K562 (cell line): ENCODE data around the gene TRIO. TPM values are rescaled to one million over a fixed set of nuclear protein-coding genes. Genes with fewer than 3 reads are reported as not detected.

Experiments
- ATAC-seq: fragments of 200-7000 bp; cut with Tn5 transposase; 3 replicates; pipeline ENCODE4 v1.9.1; 2020; ENCODE audit warnings: moderate library complexity
- BruUV-seq: library from RNA; stranded (reverse); fragments of 400-500 nt; replicated peaks from 2 replicates; lab custom pipeline; 2021; lab: Mats Ljungman, UMichigan
- CTCF ChIA-PET: fragments of 300-600 bp; formaldehyde crosslinking; extraction: SDS; loops from one replicate; lab custom pipeline; 2021; ENCODE audit warnings: low intra/inter-chr PET ratio; lab: Yijun Ruan, JAX
- POLR2A ChIA-PET: fragments of 300-600, 350-650 bp; sonication (Branson Sonifier 250); formaldehyde crosslinking; extraction: SDS; loops from one replicate; lab custom pipeline; 2021; ENCODE audit warnings: antibody characterized with exemption, inconsistent platforms; lab: Yijun Ruan, JAX
- DNase-seq, 4 experiments: peaks; one replicate each; pipeline versions ENCODE4 v3.0.0 to v3.0.0-alpha.2; 2011 to 2018; ENCODE audit warnings: low spot score in 3 of 4, mixed read lengths in 3 of 4; ENCODE audit errors: extremely low read depth in 1 of 4
- FAIRE-seq: peaks from 2 replicates; lab custom pipeline; 2011; peaks lifted over from hg19 to GRCh38; lab: Jason Lieb, UNC
- H2AFZ ChIP-seq: 2 replicates; pipeline ENCODE4 v1.6.0; 2011; ENCODE audit warnings: low read depth, low read length, control low read depth, inconsistent platforms
- H3K27ac ChIP-seq: fragments of 200-600 bp; 3 replicates; pipeline ENCODE4 v1.8.0; 2011; ENCODE audit warnings: low read depth, mild to moderate bottlenecking, control low read depth, inconsistent platforms, low read length, moderate library complexity, mixed read lengths; ENCODE audit errors: extremely low read depth
- H3K27me3 ChIP-seq, 2 experiments: fragments of 300-600 bp in 1 of 2; 2 replicates in 1 of 2; 3 replicates in 1 of 2; pipeline versions ENCODE4 v1.6.0 to v1.8.0; 2011; ENCODE audit warnings: inconsistent platforms in 2 of 2, low read length in 2 of 2, mild to moderate bottlenecking in 1 of 2, mixed read lengths in 1 of 2, moderate library complexity in 1 of 2; ENCODE audit not compliant: control insufficient read depth in 2 of 2, insufficient read depth in 2 of 2
- H3K36me3 ChIP-seq: fragments of 300-600 bp; 3 replicates; pipeline ENCODE4 v1.8.0; 2011; ENCODE audit warnings: mild to moderate bottlenecking, low read length, inconsistent platforms; ENCODE audit not compliant: control insufficient read depth, insufficient read depth
- H3K4me1 ChIP-seq, 2 experiments: fragments of 200-600 bp in 1 of 2; replicated peaks in 1 of 2; 2 replicates in 1 of 2; 3 replicates in 1 of 2; pipeline versions ENCODE4 v1.5.1 to v1.8.0; 2011; ENCODE audit warnings: inconsistent platforms in 2 of 2, low read length in 2 of 2, mild to moderate bottlenecking in 1 of 2, mixed read lengths in 1 of 2, moderate library complexity in 1 of 2; ENCODE audit not compliant: control insufficient read depth in 2 of 2, insufficient read depth in 2 of 2
- H3K4me2 ChIP-seq: 2 replicates; pipeline ENCODE4 v1.6.1; 2011; ENCODE audit warnings: low read length, control low read depth, inconsistent platforms, mixed read lengths; ENCODE audit not compliant: insufficient read depth
- H3K4me3 ChIP-seq: fragments of 200-600 bp; sonication (generic), shearing (Covaris generic); 2 replicates; pipeline ENCODE4 v1.5.1; 2016; ENCODE audit warnings: control low read depth, inconsistent platforms
- H3K79me2 ChIP-seq: fragments of 200-600 bp; 3 replicates; pipeline ENCODE4 v1.8.0; 2011; ENCODE audit warnings: low read length, inconsistent platforms; ENCODE audit not compliant: control insufficient read depth, insufficient read depth
- H3K9ac ChIP-seq, 2 experiments: 2 replicates each; pipeline versions ENCODE4 v1.6.0 to v1.6.1; 2011; ENCODE audit warnings: low read depth in 2 of 2, low read length in 2 of 2, control low read depth in 1 of 2, inconsistent platforms in 1 of 2, mild to moderate bottlenecking in 1 of 2, mixed read lengths in 1 of 2; ENCODE audit not compliant: insufficient read depth in 1 of 2
- H3K9me1 ChIP-seq: one replicate; pipeline ENCODE4 v1.6.0; 2011; ENCODE audit warnings: inconsistent platforms, mild to moderate bottlenecking, low read length, moderate library complexity; ENCODE audit not compliant: control insufficient read depth, insufficient read depth
- H3K9me3 ChIP-seq: replicated peaks from 2 replicates; pipeline ENCODE4 v1.5.1; 2011; ENCODE audit warnings: low read depth, low read length, inconsistent platforms; ENCODE audit not compliant: control insufficient read depth, insufficient read depth
- H4K20me1 ChIP-seq: replicated peaks from 2 replicates; pipeline ENCODE4 v1.6.1; 2011; ENCODE audit warnings: low read length, inconsistent platforms, mixed read lengths; ENCODE audit not compliant: control insufficient read depth, insufficient read depth
- ADNP ChIP-seq: fragments of 200-800 bp; sonication (Bioruptor generic); IDR thresholded peaks from 2 replicates; pipeline ENCODE4 v1.6.1; 2016; ENCODE audit warnings: missing genetic modification characterization, missing compliant biosample characterization
- ARNT ChIP-seq, 2 experiments: fragments of 450-650 bp; IDR thresholded peaks; 2 replicates each; pipeline ENCODE4 v1.6.1; 2016; ENCODE audit warnings: mild to moderate bottlenecking in 1 of 2
- DIDO1 ChIP-seq: fragments of 450-650 bp; IDR thresholded peaks from 2 replicates; pipeline ENCODE4 v1.6.1; 2016; ENCODE audit warnings: low read depth, missing biosample characterization, missing genetic modification characterization
- EGR1 ChIP-seq: fragments of 450-650 bp; conservative IDR thresholded peaks from 2 replicates; pipeline ENCODE4 v1.6.1; 2017; ENCODE audit warnings: mild to moderate bottlenecking
- ETV5 ChIP-seq: sonication (generic); formaldehyde crosslinking; IDR thresholded peaks from 2 replicates; pipeline ENCODE4 v1.4.0; 2020; ENCODE audit warnings: low read depth, mild to moderate bottlenecking, missing genetic modification reagents
- GATAD2A ChIP-seq: fragments of 450-650 bp; IDR thresholded peaks from 2 replicates; pipeline ENCODE4 v1.6.1; 2017
- GMEB1 ChIP-seq: fragments of 250-450 bp; sonication (Bioruptor Pico); IDR thresholded peaks from 2 replicates; pipeline ENCODE4 v1.4.0; 2020; ENCODE audit warnings: mild to moderate bottlenecking
- PYGO2 ChIP-seq: fragments of 450-650 bp; IDR thresholded peaks from 2 replicates; pipeline ENCODE4 v1.6.1; 2016; ENCODE audit warnings: mild to moderate bottlenecking, missing genetic modification characterization, moderate library complexity, missing compliant biosample characterization
- ZC3H8 ChIP-seq: fragments of 450-650 bp; IDR thresholded peaks from 2 replicates; pipeline ENCODE4 v1.6.1; 2017
- ZNF407 ChIP-seq: fragments of 450-650 bp; IDR thresholded peaks from 2 replicates; pipeline ENCODE4 v1.6.1; 2016; ENCODE audit warnings: low read depth
- WGBS: fragments of 100-300 bp; shearing (Covaris generic); methylation state at CpG from one replicate; pipeline ENCODE4 v1.1.6; 2016; ENCODE audit warnings: low coverage, mixed read lengths; ENCODE audit not compliant: insufficient coverage; ENCODE audit errors: missing lambda C conversion rate; 5-methylcytosine and 5-hydroxymethylcytosine counted together
- in situ Hi-C: fragments of 300-500 bp; cut with MboI; formaldehyde crosslinking; loops from 4 replicates; pipeline ENCODE4 v1.15.0; 2018; ENCODE audit warnings: inconsistent platforms, mixed read lengths
- intact Hi-C: fragments of 100-400 bp; cut with micrococcal nuclease; formaldehyde crosslinking; loops from 2 replicates; pipeline ENCODE4 v1.14.2; 2022
- polyA plus RNA-seq, 8 experiments: library from polyadenylated mRNA; depleted of rRNA in 4 of 8; stranded (reverse) in 5 of 8; unstranded in 3 of 8; fragments of >200 nt; fragmentation: Nextera tagmentation in 2 of 8; fragmentation: Illumina TruSeq in 1 of 8; extraction: Ambion mirVana in 2 of 8; extraction: Trizol in 1 of 8; gene quantifications; 2 replicates each; pipeline versions ENCODE4 v1.2.1 to v1.2.3, GENCODE V29; 2011 to 2014; ENCODE audit warnings: inconsistent platforms in 1 of 8, missing spikeins in 1 of 8
- total RNA-seq, 7 experiments: library from RNA; depleted of rRNA in 6 of 7; stranded (reverse); fragments of >200 nt in 6 of 7; fragmentation: Illumina TruSeq in 2 of 7; extraction: Trizol in 2 of 7; gene quantifications; 2 replicates each; pipeline versions ENCODE4 v1.2.1 to v1.2.3, GENCODE V29; 2011 to 2021; ENCODE audit warnings: low replicate concordance in 1 of 7
- TF ChIP-seq, protein P1 (sequence below): sonication (generic); formaldehyde crosslinking; IDR thresholded peaks from 2 replicates; pipeline ENCODE4 v1.8.0; 2022; ENCODE audit warnings: mild to moderate bottlenecking, missing genetic modification reagents
- TF ChIP-seq, protein P2 (sequence below): conservative IDR thresholded peaks from 2 replicates; pipeline ENCODE4 v1.6.1; 2011; ENCODE audit warnings: low read depth, mild to moderate bottlenecking, low read length; ENCODE audit not compliant: control insufficient read depth

The TRIO gene
- total and polyA plus RNA-seq, 9 of the 15 experiments (the other 6 are each of a cell fraction or from before 2014, with no cell fraction given) = 0.24 to 5.0 (median 1.1) TPM

GRCh38 chr5:14180437-14180836 is 37.3 kb downstream of the TRIO start:
- Histone ChIP-seq H3K9me1 (no peaks in the 10 kb centered on the region), H3K27ac (no peak overlapping the region), H3K4me2 (no peak overlapping the region), H3K4me3 (no peak overlapping the region), H4K20me1 (0 out of 2 replicates have a peak, but pooled peaks cover 3% of the 10 kb centered on the region), H3K9ac (no peak overlapping the region), H3K4me1 (peaks cover 0 to 4% of the 10 kb centered on the region in 2 experiments; a peak in 1 of 5 replicates), H3K36me3 (no peaks in the 10 kb centered on the region), H3K27me3 (peaks cover 12 to 21% of the 10 kb centered on the region in 2 experiments; a peak in 3 of 5 replicates), H3K9me3 (no peaks in the 10 kb centered on the region), H2AFZ (no peak overlapping the region), H3K79me2 (no peaks in the 10 kb centered on the region)
- ATAC-seq (no peak), FAIRE-seq (no peak), DNase-seq (no peak)
- 0% methylated on average over 3 of the region's 3 CpGs for WGBS
- POLR2A ChIA-PET = interaction anchor here (0.7 to 1.0 kb wide), 2 partner anchors 10 to 30 kb away, joined by 3 read pairs; no protein-coding TSS in a partner anchor
- TF ChIP-seq DIDO1 (tag) (no peak), ARNT (IDR thresholded peaks at IDR 0.05) (no peak), ETV5 (no peak), ZC3H8 (no peak), EGR1 (no peak), ZNF407 (no peak), GMEB1 (no peak), PYGO2 (tag) (no peak), GATAD2A (no peak), ADNP (tag) (no peak)
- TF ChIP-seq, protein P1, sequence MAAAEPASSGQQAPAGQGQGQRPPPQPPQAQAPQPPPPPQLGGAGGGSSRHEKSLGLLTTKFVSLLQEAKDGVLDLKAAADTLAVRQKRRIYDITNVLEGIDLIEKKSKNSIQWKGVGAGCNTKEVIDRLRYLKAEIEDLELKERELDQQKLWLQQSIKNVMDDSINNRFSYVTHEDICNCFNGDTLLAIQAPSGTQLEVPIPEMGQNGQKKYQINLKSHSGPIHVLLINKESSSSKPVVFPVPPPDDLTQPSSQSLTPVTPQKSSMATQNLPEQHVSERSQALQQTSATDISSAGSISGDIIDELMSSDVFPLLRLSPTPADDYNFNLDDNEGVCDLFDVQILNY (CRISPR knock-in tag) = no peak
- TF ChIP-seq, protein P2, sequence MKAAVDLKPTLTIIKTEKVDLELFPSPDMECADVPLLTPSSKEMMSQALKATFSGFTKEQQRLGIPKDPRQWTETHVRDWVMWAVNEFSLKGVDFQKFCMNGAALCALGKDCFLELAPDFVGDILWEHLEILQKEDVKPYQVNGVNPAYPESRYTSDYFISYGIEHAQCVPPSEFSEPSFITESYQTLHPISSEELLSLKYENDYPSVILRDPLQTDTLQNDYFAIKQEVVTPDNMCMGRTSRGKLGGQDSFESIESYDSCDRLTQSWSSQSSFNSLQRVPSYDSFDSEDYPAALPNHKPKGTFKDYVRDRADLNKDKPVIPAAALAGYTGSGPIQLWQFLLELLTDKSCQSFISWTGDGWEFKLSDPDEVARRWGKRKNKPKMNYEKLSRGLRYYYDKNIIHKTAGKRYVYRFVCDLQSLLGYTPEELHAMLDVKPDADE = no peak
- BruUV-seq = no TSS peak
- in situ Hi-C loops = no loop called here
- CTCF ChIA-PET = no interaction called here
- intact Hi-C loops = no loop called here
